Kidney (tissue), 14 donors: ENCODE measurements around the gene ARVCF. TPM values are rescaled to one million over a fixed set of nuclear protein-coding genes. Genes with fewer than 3 reads are reported as not detected.

ENCODE experiments used
- DNase-seq, 5 donors: peaks; one replicate each; pipeline ENCODE4 v3.0.0-alpha.2; 2013 to 2020
- FAIRE-seq: peaks from 2 replicates; lab custom pipeline; 2012; peaks lifted over from hg19 to GRCh38; lab: Jason Lieb, UNC
- H3K27ac ChIP-seq, 2 donors: one replicate each; pipeline ENCODE4 v1.7.0; 2013; ENCODE audit warnings: low read depth in 2 of 2, low read length in 2 of 2, inconsistent platforms in 1 of 2
- H3K27me3 ChIP-seq: one replicate; pipeline ENCODE4 v1.7.1; 2013; ENCODE audit warnings: low read length, inconsistent platforms; ENCODE audit not compliant: control insufficient read depth, insufficient read depth
- H3K36me3 ChIP-seq, 3 donors: one replicate each; pipeline versions ENCODE4 v1.7.0 to v1.7.1; 2013; ENCODE audit warnings: low read length in 3 of 3, control low read depth in 1 of 3, inconsistent platforms in 1 of 3; ENCODE audit not compliant: insufficient read depth in 3 of 3, control insufficient read depth in 2 of 3
- H3K4me1 ChIP-seq, 3 donors: one replicate each; pipeline versions ENCODE4 v1.7.0 to v1.7.1; 2013; ENCODE audit warnings: low read length in 3 of 3, inconsistent platforms in 1 of 3, low read depth in 1 of 3; ENCODE audit not compliant: control insufficient read depth in 2 of 3, insufficient read depth in 2 of 3
- H3K4me3 ChIP-seq, 3 donors: one replicate each; pipeline versions ENCODE4 v1.7.0 to v1.8.1; 2013; ENCODE audit warnings: low read length in 3 of 3, control low read depth in 1 of 3, inconsistent platforms in 1 of 3
- H3K9ac ChIP-seq, 3 donors: one replicate each; pipeline versions ENCODE4 v1.7.0 to v1.7.1; 2013; ENCODE audit warnings: low read length in 3 of 3, control low read depth in 1 of 3, inconsistent platforms in 1 of 3
- H3K9me3 ChIP-seq, 3 donors: one replicate each; pipeline versions ENCODE4 v1.7.0 to v1.7.1; 2013; ENCODE audit warnings: low read length in 3 of 3, control low read depth in 1 of 3, inconsistent platforms in 1 of 3; ENCODE audit not compliant: control insufficient read depth in 2 of 3, insufficient read depth in 1 of 3
- intact Hi-C: fragments of 100-400 bp; cut with DNase I; formaldehyde crosslinking; loops from one replicate; pipeline ENCODE4 v1.11.1; 2022
- polyA plus RNA-seq: library from polyadenylated mRNA; stranded (reverse); fragments of 350-450 nt; fragmentation: Illumina TruSeq; extraction: RNeasy Lipid Tissue Mini Kit (QIAGEN cat#74804); gene quantifications from one replicate; pipeline ENCODE4 v1.2.3, GENCODE V29; 2014; ENCODE audit warnings: low read depth, low replicate concordance; ENCODE audit not compliant: insufficient read depth
- total RNA-seq: library from RNA; stranded (reverse); fragmentation: NEBNext Ultra II Directional; extraction: Animal tissue kit (Norgen Biotek cat#: 25700); gene quantifications from one replicate; pipeline ENCODE4 v1.2.1, GENCODE V29; 2021
- TF ChIP-seq, protein P1 (sequence below): IDR thresholded peaks from 3 replicates; pipeline ENCODE4 v1.5.1; 2012; ENCODE audit warnings: mild to moderate bottlenecking, moderate library complexity, borderline replicate concordance; ENCODE audit not compliant: insufficient read depth; ENCODE audit errors: extremely low read depth
- donor health status: control.
- donor health status: control.
- donor health status: control.
- donor health status: control.
- donor health status: control.
- donor health status: DM: yes; HTN: yes; CAD: no.
- donor health status: Normal renal cell carcinoma (clear cell type).

Gene ARVCF
- total and polyA plus RNA-seq, 2 donors from 2014 or later = 16.0 to 21.9 TPM

DNA sequence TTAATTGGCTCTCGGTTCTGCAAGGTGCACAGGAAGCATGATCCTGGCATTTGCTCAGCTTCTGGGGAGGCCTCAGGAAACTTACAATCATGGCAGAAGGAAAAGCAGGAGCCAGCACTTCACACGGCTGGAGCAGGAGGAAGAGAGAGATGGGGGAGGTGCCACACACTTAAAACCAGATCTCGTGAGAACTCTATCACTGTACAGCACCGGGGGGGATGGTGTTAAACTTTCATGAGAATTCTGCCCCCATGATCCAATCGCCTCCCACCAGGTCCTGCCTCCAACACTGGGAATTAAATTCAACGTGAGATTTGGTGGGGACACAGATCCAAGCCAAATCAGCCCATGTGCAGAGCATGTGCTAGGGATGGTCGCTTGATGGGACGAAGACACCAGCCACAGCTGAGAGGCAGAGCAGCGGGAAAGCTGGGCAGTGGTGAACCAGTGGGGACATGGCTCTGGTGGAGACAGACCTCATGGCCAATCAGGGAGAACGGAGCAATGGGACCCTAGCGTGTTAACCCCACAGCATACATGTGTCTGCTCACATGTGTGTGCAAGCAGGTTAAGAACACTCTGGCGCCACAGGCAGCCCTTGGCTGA lies 10.5 kb upstream of the ARVCF start:
- peak in 1 of 5 donors; percentile 37 for DNase-seq
- intact Hi-C loops = loop anchor here (10.0 kb wide), 1 partner anchor 88 kb away; the partner anchor contains the start of genes RANBP1 and TRMT2A
- H3K4me1 ChIP-seq = peaks cover 0 to 16% (median 3%) of the 10 kb centered on the region in 3 donors
- TF ChIP-seq, protein P1, sequence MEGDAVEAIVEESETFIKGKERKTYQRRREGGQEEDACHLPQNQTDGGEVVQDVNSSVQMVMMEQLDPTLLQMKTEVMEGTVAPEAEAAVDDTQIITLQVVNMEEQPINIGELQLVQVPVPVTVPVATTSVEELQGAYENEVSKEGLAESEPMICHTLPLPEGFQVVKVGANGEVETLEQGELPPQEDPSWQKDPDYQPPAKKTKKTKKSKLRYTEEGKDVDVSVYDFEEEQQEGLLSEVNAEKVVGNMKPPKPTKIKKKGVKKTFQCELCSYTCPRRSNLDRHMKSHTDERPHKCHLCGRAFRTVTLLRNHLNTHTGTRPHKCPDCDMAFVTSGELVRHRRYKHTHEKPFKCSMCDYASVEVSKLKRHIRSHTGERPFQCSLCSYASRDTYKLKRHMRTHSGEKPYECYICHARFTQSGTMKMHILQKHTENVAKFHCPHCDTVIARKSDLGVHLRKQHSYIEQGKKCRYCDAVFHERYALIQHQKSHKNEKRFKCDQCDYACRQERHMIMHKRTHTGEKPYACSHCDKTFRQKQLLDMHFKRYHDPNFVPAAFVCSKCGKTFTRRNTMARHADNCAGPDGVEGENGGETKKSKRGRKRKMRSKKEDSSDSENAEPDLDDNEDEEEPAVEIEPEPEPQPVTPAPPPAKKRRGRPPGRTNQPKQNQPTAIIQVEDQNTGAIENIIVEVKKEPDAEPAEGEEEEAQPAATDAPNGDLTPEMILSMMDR = no peak
- H3K4me3 ChIP-seq = no peak overlapping the region
- no peak overlapping the region for H3K9ac ChIP-seq
- H3K27ac ChIP-seq = no peak overlapping the region
- no peaks in the 10 kb centered on the region for H3K9me3 ChIP-seq
- no peaks in the 10 kb centered on the region for H3K36me3 ChIP-seq
- no peaks in the 10 kb centered on the region for H3K27me3 ChIP-seq
- no peak for FAIRE-seq

DNA sequence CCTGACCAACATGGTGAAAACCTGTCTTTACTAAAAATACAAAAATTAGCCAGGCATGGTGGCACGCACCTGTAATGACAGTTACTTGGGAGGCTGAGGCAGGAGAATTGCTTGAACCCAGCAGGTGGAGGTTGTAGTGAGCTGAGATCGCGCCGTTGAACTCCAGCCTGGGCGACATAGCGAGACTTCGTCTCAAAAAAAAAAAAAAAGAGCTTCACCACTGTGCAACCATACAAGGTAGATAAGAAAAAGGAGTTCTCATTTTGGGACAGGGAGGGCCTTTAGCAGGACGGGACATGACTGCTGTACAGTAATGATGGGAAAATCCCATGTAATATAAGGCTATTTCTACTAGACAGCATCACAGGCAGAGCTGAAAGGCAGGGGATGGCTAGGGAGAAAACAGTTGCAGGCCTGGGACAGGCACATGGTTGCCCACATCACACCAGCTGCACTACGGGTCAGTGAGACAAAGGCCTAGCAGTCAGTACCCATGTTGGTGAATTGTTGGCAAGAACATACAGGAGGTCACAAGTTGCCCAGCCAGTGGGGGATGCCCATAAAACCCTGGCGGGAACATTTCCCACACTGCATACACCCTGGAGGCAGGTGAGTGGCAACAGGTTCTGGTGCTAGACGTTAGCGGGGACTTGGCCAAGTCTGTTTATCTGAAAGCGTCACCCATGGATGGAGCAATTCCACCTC lies 9.7 kb upstream of the ARVCF start:
- H3K4me1 ChIP-seq = peaks cover 0 to 22% (median 9%) of the 10 kb centered on the region in 3 donors
- H3K9me3 ChIP-seq = no peaks in the 10 kb centered on the region
- DNase-seq (peak in 1 of 5 donors; percentile 12), FAIRE-seq (no peak)
- H3K4me3 ChIP-seq = no peak overlapping the region
- TF ChIP-seq, protein P1 = no peak
- intact Hi-C loops = loop anchor here (10.0 kb wide), 1 partner anchor 88 kb away; the partner anchor contains the start of genes RANBP1 and TRMT2A
- H3K9ac ChIP-seq = no peak overlapping the region
- no peak overlapping the region for H3K27ac ChIP-seq
- H3K27me3 ChIP-seq = no peaks in the 10 kb centered on the region
- no peaks in the 10 kb centered on the region for H3K36me3 ChIP-seq

GRCh38 chr22:20025401-20026203 lies 9.0 kb upstream of the ARVCF start:
- TF ChIP-seq, protein P1 = no peak
- FAIRE-seq (no peak), DNase-seq (peak in 1 of 5 donors; percentile 19)
- no peaks in the 10 kb centered on the region for H3K36me3 ChIP-seq
- intact Hi-C loops = loop anchor here (10.0 kb wide), 1 partner anchor 89 kb away; the partner anchor contains the start of genes RANBP1 and TRMT2A
- peaks cover 0 to 22% (median 9%) of the 10 kb centered on the region in 3 donors for H3K4me1 ChIP-seq
- no peak overlapping the region for H3K27ac ChIP-seq
- no peak overlapping the region for H3K9ac ChIP-seq
- no peaks in the 10 kb centered on the region for H3K9me3 ChIP-seq
- H3K27me3 ChIP-seq = no peaks in the 10 kb centered on the region
- H3K4me3 ChIP-seq = no peak overlapping the region
